ENCODE measurements around the gene MTRF1. TPM values are rescaled to one million over a fixed set of nuclear protein-coding genes. Genes with fewer than 3 reads are reported as not detected.

MTRF1 gene
- total and polyA plus RNA-seq, 2 of the 4 experiments (the other 2 are of a cell fraction), result 9.7 to 12.4 TPM

GRCh38 chr13:41211062-41211461, 52.3 kb downstream of the MTRF1 start:
- POLR2A ChIA-PET (ENCODE audit: unreplicated experiment), result no interaction called here
- Histone ChIP-seq H2BK5ac (ENCODE audit: low read depth, low read length, poor library complexity, severe bottlenecking) (no peak overlapping the region), H3K36me3 (ENCODE audit: control insufficient read depth, insufficient read depth, low read length) (no peaks in the 10 kb centered on the region), H3K56ac (ENCODE audit: extremely low read depth, insufficient read depth, low read length) (no peak overlapping the region), H4K20me1 (ENCODE audit: insufficient read depth, low read length) (no peaks in the 10 kb centered on the region), H2BK20ac (ENCODE audit: low read depth, low read length) (no peak overlapping the region), H4K5ac (ENCODE audit: low read depth, low read length) (no peak overlapping the region), H3K23ac (ENCODE audit: low read depth, low read length) (no peak overlapping the region), H3K9me1 (ENCODE audit: insufficient read depth, low read length) (no peaks in the 10 kb centered on the region), H3K9me3 (ENCODE audit: control insufficient read depth, insufficient read depth, low read length) (peaks cover 2% of the 10 kb centered on the region; the same call in 1 of the 2 replicates), H3K4ac (ENCODE audit: low read depth, low read length) (no peak overlapping the region), H3K4me1 (ENCODE audit: control insufficient read depth, insufficient read depth, low read length) (peaks cover 8% of the 10 kb centered on the region), H2AFZ (replicated peaks; ENCODE audit: low read length, poor library complexity) (no peak overlapping the region), H3K18ac (ENCODE audit: low read depth, low read length) (no peak overlapping the region), H3K27ac (ENCODE audit: insufficient read depth, low read length) (no peak overlapping the region), H4K8ac (ENCODE audit: low read depth in 2 of 2, low read length in 2 of 2) (no peak overlapping the region), H3K27me3 (ENCODE audit: control insufficient read depth, insufficient read depth, low read length) (no peaks in the 10 kb centered on the region), H4K91ac (ENCODE audit: insufficient read depth, low read depth, low read length) (no peak overlapping the region), H3K4me3 (ENCODE audit: insufficient read depth, low read depth, low read length) (no peak overlapping the region), H2BK120ac (ENCODE audit: low read depth, low read length) (no peak overlapping the region), H3K4me2 (ENCODE audit: low read depth, low read length) (no peak overlapping the region), H3K79me1 (ENCODE audit: low read depth in 1 of 2, low read length in 2 of 2) (no peaks in the 10 kb centered on the region), H2AK5ac (ENCODE audit: low read depth, low read length) (no peak overlapping the region), H3K14ac (replicated peaks; ENCODE audit: low read depth, low read length) (no peak overlapping the region), H2AK9ac (replicated peaks; ENCODE audit: low read depth, low read length, poor library complexity) (no peak overlapping the region), H2BK15ac (ENCODE audit: low read depth, low read length) (no peak overlapping the region), H3K9ac (ENCODE audit: low read depth, low read length) (no peak overlapping the region)
- CTCF ChIA-PET, result no interaction called here
- dilution Hi-C loops (cut with HindIII; ENCODE audit: low sequenced_read_pairs, unreplicated experiment) (no loop called here), intact Hi-C loops (cut with micrococcal nuclease) (no loop called here), in situ Hi-C loops (cut with MboI; ENCODE audit: low sequenced_read_pairs) (no loop called here)
- DNase-seq, result no peak
- TF ChIP-seq RFX5 (IDR thresholded peaks at IDR 0.05; ENCODE audit: low read depth, low read length), result no peak
- TF ChIP-seq POLR2A (IDR thresholded peaks at IDR 0.05; ENCODE audit: low read depth, low read length), result no peak
- no peak for TF ChIP-seq RAD21 (IDR thresholded peaks at IDR 0.05; ENCODE audit: low read length)
- no peak for TF ChIP-seq BHLHE40 (IDR thresholded peaks at IDR 0.05; ENCODE audit: low read depth, low read length)
- no peak for TF ChIP-seq ELK1 (IDR thresholded peaks at IDR 0.05; ENCODE audit: borderline replicate concordance, low read depth, low read length)
- TF ChIP-seq MAZ (IDR thresholded peaks at IDR 0.05; ENCODE audit: borderline replicate concordance, low read depth, low read length), result no peak
- no peak for TF ChIP-seq MXI1 (IDR thresholded peaks at IDR 0.05; ENCODE audit: borderline replicate concordance, low read depth, low read length)
- TF ChIP-seq CHD1 (IDR thresholded peaks at IDR 0.05; ENCODE audit: low read depth, low read length), result no peak
- TF ChIP-seq CEBPB (IDR thresholded peaks at IDR 0.05; ENCODE audit: low read depth, low read length), result no peak
- WGBS, 2 experiments (ENCODE audit: extremely low coverage in 2 of 2, insufficient read length in 1 of 2), result no CpG with 5 or more reads among the region's 2 CpGs
- no peak for ATAC-seq (ENCODE audit: low read depth)
- no TSS peak for BruUV-seq (replicated peaks)

All from IMR-90 (cell line).